Dedifferentiated amniotic fluid mesenchymal stem cell (primary cell): Measurements from ENCODE around the gene SKAP1.
"Not testable (repeated sequence)": the region's sequence is repeated elsewhere in the genome, so short reads cannot be mapped to it uniquely, and the experiment has no call there.

Experiments
- DNase-seq: peaks from one replicate; pipeline ENCODE4 v3.0.0-alpha.2; 2016; ENCODE audit errors: extremely low spot score

The SKAP1 gene

GRCh38 chr17:48328457-48328856 is 101.6 kb downstream of the SKAP1 start:
- DNase-seq: no peak

GRCh38 chr17:48326310-48326709 is 103.7 kb downstream of the SKAP1 start:
- no peak for DNase-seq

- DNase-seq: no peak
Measured at GRCh38 chr17:48322060-48322459, 108.0 kb downstream of the SKAP1 start.

GRCh38 chr17:48317732-48318131 is 112.3 kb downstream of the SKAP1 start:
- DNase-seq: no peak

- DNase-seq: no peak
Measured at GRCh38 chr17:48314716-48315115, 115.3 kb downstream of the SKAP1 start.

GRCh38 chr17:48313096-48313755 is 116.8 kb downstream of the SKAP1 start:
- no peak for DNase-seq

GRCh38 chr17:48311324-48311723 is 118.7 kb downstream of the SKAP1 start:
- no peak for DNase-seq

- no peak for DNase-seq
Measured at GRCh38 chr17:48310748-48311213, 119.2 kb downstream of the SKAP1 start.

GRCh38 chr17:48308581-48308980 is 121.4 kb downstream of the SKAP1 start:
- no peak for DNase-seq

- DNase-seq: no peak
Measured at GRCh38 chr17:48307814-48308411, 122.1 kb downstream of the SKAP1 start.

- no peak for DNase-seq
Measured at GRCh38 chr17:48307255-48307654, 122.8 kb downstream of the SKAP1 start.

GRCh38 chr17:48301002-48301401 is 129.0 kb downstream of the SKAP1 start:
- no peak for DNase-seq

- no peak for DNase-seq
Measured at GRCh38 chr17:48299760-48300159, 130.3 kb downstream of the SKAP1 start.

- DNase-seq: no peak
Measured at GRCh38 chr17:48297825-48298224, 132.2 kb downstream of the SKAP1 start.

GRCh38 chr17:48296453-48296852 is 133.6 kb downstream of the SKAP1 start:
- DNase-seq: no peak

- no peak for DNase-seq
Measured at GRCh38 chr17:48295362-48296288, 134.4 kb downstream of the SKAP1 start.

- no peak for DNase-seq
Measured at GRCh38 chr17:48294806-48295361, 135.1 kb downstream of the SKAP1 start.

GRCh38 chr17:48294020-48294805 is 135.8 kb downstream of the SKAP1 start:
- no peak for DNase-seq

GRCh38 chr17:48293319-48294019 is 136.5 kb downstream of the SKAP1 start:
- no peak for DNase-seq

- no peak for DNase-seq
Measured at GRCh38 chr17:48290378-48290777, 139.6 kb downstream of the SKAP1 start.

GRCh38 chr17:48286917-48287316 is 143.1 kb downstream of the SKAP1 start:
- not testable (repeated sequence) for DNase-seq
